Fibroblast of skin of right biceps (primary cell): ENCODE data around the gene NCKIPSD.

ENCODE experiments used
- DNase-seq: peaks from one replicate; pipeline ENCODE4 v3.0.0-alpha.2; 2013

The NCKIPSD gene

GRCh38 chr3:48696156-48696555 is 10.4 kb upstream of the NCKIPSD start:
- DNase-seq = no peak

- DNase-seq = peak; percentile 37
Measured at GRCh38 chr3:48695393-48695753, 9.7 kb upstream of the NCKIPSD start.

- DNase-seq = peak; percentile 88
Measured at GRCh38 chr3:48694610-48695392, 9.1 kb upstream of the NCKIPSD start.

- no peak for DNase-seq
Measured at GRCh38 chr3:48693826-48694225, 8.1 kb upstream of the NCKIPSD start.

- no peak for DNase-seq
Measured at GRCh38 chr3:48692551-48692950, 6.8 kb upstream of the NCKIPSD start.

GRCh38 chr3:48690846-48691458 is 5.2 kb upstream of the NCKIPSD start:
- DNase-seq = no peak

GRCh38 chr3:48689384-48689783 is 3.7 kb upstream of the NCKIPSD start:
- DNase-seq = no peak

GRCh38 chr3:48688737-48689075 is 3.0 kb upstream of the NCKIPSD start:
- no peak for DNase-seq

- DNase-seq = no peak
Measured at GRCh38 chr3:48688032-48688736, 2.5 kb upstream of the NCKIPSD start.

GRCh38 chr3:48687220-48687678 is 1.5 kb upstream of the NCKIPSD start:
- no peak for DNase-seq

GRCh38 chr3:48686538-48687219 is 964 bp upstream of the NCKIPSD start:
- no peak for DNase-seq

- DNase-seq = no peak
Measured at GRCh38 chr3:48685293-48685602, 467 bp downstream of the NCKIPSD start.

GRCh38 chr3:48684480-48685143 is 1.1 kb downstream of the NCKIPSD start:
- DNase-seq = no peak

- DNase-seq = no peak
Measured at GRCh38 chr3:48684054-48684349, 1.7 kb downstream of the NCKIPSD start.

- DNase-seq = no peak
Measured at GRCh38 chr3:48682786-48683185, 2.9 kb downstream of the NCKIPSD start.

- no peak for DNase-seq
Measured at GRCh38 chr3:48681974-48682610, 3.6 kb downstream of the NCKIPSD start.

GRCh38 chr3:48681541-48681880 is 4.2 kb downstream of the NCKIPSD start:
- DNase-seq = no peak

- DNase-seq = no peak
Measured at GRCh38 chr3:48680811-48681540, 4.7 kb downstream of the NCKIPSD start.

GRCh38 chr3:48679411-48680391 is 6.0 kb downstream of the NCKIPSD start:
- DNase-seq = no peak

- DNase-seq = no peak
Measured at GRCh38 chr3:48678566-48679380, 6.9 kb downstream of the NCKIPSD start.
